ENCODE data around the gene PRAME. TPM values are rescaled to one million over a fixed set of nuclear protein-coding genes. Genes with fewer than 3 reads are reported as not detected.
"Not testable (repeated sequence)": the region's sequence is repeated elsewhere in the genome, so short reads cannot be mapped to it uniquely, and the experiment has no call there.

Gene PRAME
- not detected for total RNA-seq

- DNase-seq (ENCODE audit: low spot score) (no peak), ATAC-seq (ENCODE audit: low FRiP score) (no peak)
Measured at GRCh38 chr22:22558972-22559603, at the start of gene PRAME. PRAME (minus strand) TSS chr22:22559265; CDS start chr22:22556832, 2,433 bp downstream.

GRCh38 chr22:22608022-22608421, 49.0 kb upstream of the PRAME start:
- DNase-seq (ENCODE audit: low spot score); ATAC-seq (ENCODE audit: low FRiP score): not testable (repeated sequence)

More at GRCh38 chr22:22558972-22559603, at the start of gene PRAME:
- no peak for TF ChIP-seq CTCF (IDR thresholded peaks at IDR 0.05)

- no peak for ATAC-seq (ENCODE audit: low FRiP score)
- no peak for DNase-seq (ENCODE audit: low spot score)
Measured at GRCh38 chr22:22605074-22605404, 46.0 kb upstream of the PRAME start.

GRCh38 chr22:22604326-22605073, 45.4 kb upstream of the PRAME start:
- no peak for ATAC-seq (ENCODE audit: low FRiP score)
- no peak for TF ChIP-seq CTCF (IDR thresholded peaks at IDR 0.05)
- no peak for DNase-seq (ENCODE audit: low spot score)

More at GRCh38 chr22:22605074-22605404, 46.0 kb upstream of the PRAME start:
- no peak for TF ChIP-seq CTCF (IDR thresholded peaks at IDR 0.05)

GRCh38 chr22:22603470-22603947, 44.4 kb upstream of the PRAME start:
- TF ChIP-seq CTCF (IDR thresholded peaks at IDR 0.05) = no peak
- ATAC-seq (ENCODE audit: low FRiP score) (no peak), DNase-seq (ENCODE audit: low spot score) (no peak)

GRCh38 chr22:22600531-22601261, 41.6 kb upstream of the PRAME start:
- no peak for ATAC-seq (ENCODE audit: low FRiP score)
- DNase-seq (ENCODE audit: low spot score) = no peak
- TF ChIP-seq CTCF (IDR thresholded peaks at IDR 0.05) = no peak

GRCh38 chr22:22599248-22599647, 40.2 kb upstream of the PRAME start:
- TF ChIP-seq CTCF (IDR thresholded peaks at IDR 0.05) = no peak
- ATAC-seq (ENCODE audit: low FRiP score) (no peak), DNase-seq (ENCODE audit: low spot score) (no peak)

Measured in omental fat pad (tissue), 4 donors.